Ovary (tissue), 9 donors: ENCODE data around the gene KRT2. TPM values are rescaled to one million over a fixed set of nuclear protein-coding genes. Genes with fewer than 3 reads are reported as not detected.

ENCODE experiments used
- DNase-seq, 5 donors: peaks; one replicate each; pipeline ENCODE4 v3.0.0-alpha.2; 2019 to 2020
- H3K27ac ChIP-seq, 2 donors: fragments of 200-600 bp; one replicate each; pipeline versions ENCODE4 v1.5.1 to v1.8.0; 2019 to 2022
- H3K27me3 ChIP-seq: fragments of 200-600 bp; one replicate; pipeline ENCODE4 v1.8.0; 2022
- H3K36me3 ChIP-seq: fragments of 200-600 bp; sonication (generic); one replicate; pipeline ENCODE4 v1.5.1; 2019
- H3K4me1 ChIP-seq: one replicate; pipeline ENCODE4 v1.8.1; 2013; ENCODE audit warnings: mild to moderate bottlenecking, moderate library complexity; ENCODE audit not compliant: insufficient read depth
- H3K4me3 ChIP-seq: fragments of 200-600 bp; sonication (generic); one replicate; pipeline ENCODE4 v1.5.1; 2017
- H3K9me3 ChIP-seq, 2 donors: fragments of 200-600 bp in 1 of 2; sonication (generic) in 1 of 2; one replicate each; pipeline versions ENCODE4 v1.5.1 to v1.8.1; 2013 to 2019; ENCODE audit warnings: mild to moderate bottlenecking in 1 of 2, moderate library complexity in 1 of 2
- EP300 ChIP-seq: sonication (generic); formaldehyde crosslinking; IDR thresholded peaks from one replicate; pipeline ENCODE4 v1.6.1; 2017; ENCODE audit warnings: antibody characterized with exemption
- POLR2A ChIP-seq: fragments of 450-650 bp; IDR thresholded peaks from one replicate; pipeline ENCODE4 v1.6.1; 2017; ENCODE audit warnings: antibody characterized with exemption, mild to moderate bottlenecking, moderate library complexity
- WGBS, 3 donors: extraction: QIAGEN DNeasy Blood & Tissue Kit in 1 of 3; methylation state at CpG; one replicate each; pipeline versions ENCODE4 v1.1.5 to v1.1.7; 2013 to 2017; 5-methylcytosine and 5-hydroxymethylcytosine counted together
- intact Hi-C, 4 donors: fragments of 100-400 bp; cut with DNase I; formaldehyde crosslinking; loops; one replicate each; pipeline versions ENCODE4 v1.11.0 to v1.15.1; 2022 to 2023
- polyA plus RNA-seq, 2 donors: library from polyadenylated mRNA; stranded (reverse); fragments of 200-250 nt in 1 of 2; fragments of 350-450 nt in 1 of 2; fragmentation: Illumina TruSeq in 1 of 2; extraction: RNeasy Lipid Tissue Mini Kit (QIAGEN cat#74804) in 1 of 2; gene quantifications; one replicate each; pipeline ENCODE4 v1.2.3, GENCODE V29; 2013 to 2014
- total RNA-seq, 7 donors: library from RNA; depleted of rRNA in 2 of 7; stranded (reverse); fragments of >200 nt in 2 of 7; fragmentation: NEBNext Ultra II Directional in 3 of 7; extraction: Animal tissue kit (Norgen Biotek cat#: 25700) in 3 of 7; gene quantifications; one replicate each; pipeline versions ENCODE4 v1.1.0 to v1.2.4, GENCODE V29; 2016 to 2023
- TF ChIP-seq, protein P1 (sequence below), 3 donors: fragments of 450-650 bp in 2 of 3; fragments of 200-600 bp in 1 of 3; IDR thresholded peaks; one replicate each; pipeline versions ENCODE4 v1.5.1 to v1.8.0; 2016 to 2022; ENCODE audit warnings: antibody characterized with exemption in 3 of 3, mild to moderate bottlenecking in 1 of 3
- donor health status: DM: no; HTN: no; CAD: no; lungs with moderate emphysema.
- donor health status: DM: no; HTN: no; CAD: no.
- donor health status: Bipolar disorder and iron deficiency.
- donor health status: DM: yes; HTN: yes; CAD: no.
- donor health status: DM: no; HTN: no; CAD: no.
- donor health status: DM: yes; HTN: yes; CAD: no.

The KRT2 gene
- total and polyA plus RNA-seq, 9 donors: not detected

DNA sequence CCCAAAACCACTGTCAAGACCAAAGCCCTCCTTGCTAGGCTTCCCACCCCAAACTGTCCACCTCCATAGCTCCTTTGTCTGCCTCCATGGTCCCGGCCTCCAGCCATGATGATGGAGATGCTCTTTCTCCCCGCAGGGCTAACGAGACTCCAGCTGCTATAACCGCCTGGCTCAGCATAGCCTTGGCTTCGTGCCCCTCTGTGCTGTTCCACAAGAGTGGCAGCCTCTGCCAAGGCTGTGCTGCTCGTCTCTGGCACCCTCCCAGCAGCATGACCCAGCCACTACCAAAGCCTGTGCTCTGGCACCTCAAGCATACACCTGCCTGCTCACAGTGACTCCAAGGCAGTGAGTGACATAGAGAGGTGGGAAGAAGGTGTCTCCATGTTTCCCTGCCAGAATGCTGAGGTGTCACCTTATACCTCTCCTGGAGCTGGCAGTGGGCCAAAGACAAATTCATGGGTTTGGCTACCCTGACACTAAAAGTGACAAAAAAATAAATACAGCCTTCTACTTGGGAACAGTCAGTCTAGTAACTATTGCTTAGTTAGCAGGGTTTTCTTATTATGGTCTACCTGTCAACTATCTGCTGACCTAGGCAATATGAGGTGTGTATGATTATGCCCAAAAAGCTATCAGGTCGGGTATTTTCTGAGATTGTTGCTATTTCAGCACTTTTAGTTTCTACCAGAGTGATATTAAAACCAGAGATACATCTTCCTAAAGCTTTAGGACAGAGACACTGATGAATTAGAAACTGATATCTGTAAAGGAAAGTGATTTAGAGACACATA, 17.6 kb downstream of the KRT2 start:
- Histone ChIP-seq H3K4me1 (no peaks in the 10 kb centered on the region), H3K27me3 (no peaks in the 10 kb centered on the region), H3K36me3 (no peaks in the 10 kb centered on the region), H3K27ac (no peak overlapping the region), H3K4me3 (no peak overlapping the region), H3K9me3 (no peaks in the 10 kb centered on the region)
- WGBS, 3 donors: 39 to 60% (median 52%) methylated on average over 7 of the region's 7 CpGs
- DNase-seq: no peak
- no peak for TF ChIP-seq EP300
- TF ChIP-seq, protein P1, sequence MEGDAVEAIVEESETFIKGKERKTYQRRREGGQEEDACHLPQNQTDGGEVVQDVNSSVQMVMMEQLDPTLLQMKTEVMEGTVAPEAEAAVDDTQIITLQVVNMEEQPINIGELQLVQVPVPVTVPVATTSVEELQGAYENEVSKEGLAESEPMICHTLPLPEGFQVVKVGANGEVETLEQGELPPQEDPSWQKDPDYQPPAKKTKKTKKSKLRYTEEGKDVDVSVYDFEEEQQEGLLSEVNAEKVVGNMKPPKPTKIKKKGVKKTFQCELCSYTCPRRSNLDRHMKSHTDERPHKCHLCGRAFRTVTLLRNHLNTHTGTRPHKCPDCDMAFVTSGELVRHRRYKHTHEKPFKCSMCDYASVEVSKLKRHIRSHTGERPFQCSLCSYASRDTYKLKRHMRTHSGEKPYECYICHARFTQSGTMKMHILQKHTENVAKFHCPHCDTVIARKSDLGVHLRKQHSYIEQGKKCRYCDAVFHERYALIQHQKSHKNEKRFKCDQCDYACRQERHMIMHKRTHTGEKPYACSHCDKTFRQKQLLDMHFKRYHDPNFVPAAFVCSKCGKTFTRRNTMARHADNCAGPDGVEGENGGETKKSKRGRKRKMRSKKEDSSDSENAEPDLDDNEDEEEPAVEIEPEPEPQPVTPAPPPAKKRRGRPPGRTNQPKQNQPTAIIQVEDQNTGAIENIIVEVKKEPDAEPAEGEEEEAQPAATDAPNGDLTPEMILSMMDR (IDR thresholded peaks at IDR 0.05): no peak
- no peak for TF ChIP-seq POLR2A
- intact Hi-C loops: no loop called here

DNA sequence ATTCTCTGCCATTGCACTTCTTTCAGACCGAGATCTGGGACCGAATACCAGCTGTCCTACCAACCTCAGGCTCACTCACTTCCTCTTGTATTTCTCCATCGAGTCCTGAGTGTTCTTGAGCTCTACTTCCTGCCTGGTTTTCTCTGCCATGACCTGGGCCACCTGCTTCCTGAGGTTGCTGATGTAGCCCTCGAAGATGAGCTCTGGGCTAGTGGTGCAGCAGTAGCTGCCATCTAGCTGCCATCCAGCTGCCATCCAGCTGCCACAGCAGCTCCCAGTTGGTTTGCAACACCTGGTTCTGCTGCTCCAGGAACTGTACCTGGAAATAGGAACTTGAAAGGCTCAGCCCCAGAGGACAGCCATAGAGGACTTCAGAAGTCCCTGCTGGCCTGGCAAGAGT, 18.6 kb downstream of the KRT2 start:
- 50 to 72% (median 59%) methylated on average over 4 of the region's 4 CpGs for WGBS, 3 donors
- no peak for DNase-seq
- no peaks in the 10 kb centered on the region for H3K9me3 ChIP-seq
- intact Hi-C loops: no loop called here
- H3K4me1 ChIP-seq: no peaks in the 10 kb centered on the region
- no peak overlapping the region for H3K27ac ChIP-seq
- no peaks in the 10 kb centered on the region for H3K36me3 ChIP-seq
- TF ChIP-seq, protein P1 (IDR thresholded peaks at IDR 0.05): no peak
- TF ChIP-seq EP300: no peak
- no peak for TF ChIP-seq POLR2A
- H3K27me3 ChIP-seq: no peaks in the 10 kb centered on the region
- no peak overlapping the region for H3K4me3 ChIP-seq

DNA sequence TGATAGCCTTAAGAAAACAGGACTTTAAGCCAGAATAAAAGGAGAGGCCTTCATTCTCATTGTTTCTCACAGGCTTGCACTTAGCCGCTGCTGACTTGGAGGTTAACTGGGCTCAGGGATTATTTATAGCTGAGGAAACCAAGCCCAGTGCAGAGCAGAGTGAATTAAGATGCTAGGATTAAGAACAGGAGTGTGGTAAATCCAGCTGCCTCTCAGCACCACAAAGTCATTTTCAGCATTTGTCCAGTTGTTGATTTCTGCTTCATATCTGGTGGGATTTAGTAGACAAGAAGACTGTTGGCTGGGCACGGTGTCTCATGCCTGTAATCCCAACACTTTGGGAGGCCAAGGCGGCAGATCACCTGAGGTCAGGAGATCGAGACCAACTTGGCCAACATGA, 19.4 kb downstream of the KRT2 start:
- intact Hi-C loops: no loop called here
- Histone ChIP-seq H3K36me3 (no peaks in the 10 kb centered on the region), H3K9me3 (no peaks in the 10 kb centered on the region), H3K4me3 (no peak overlapping the region), H3K4me1 (no peaks in the 10 kb centered on the region), H3K27me3 (no peaks in the 10 kb centered on the region), H3K27ac (no peak overlapping the region)
- no peak for DNase-seq
- 65 to 79% (median 69%) methylated on average over 4 of the region's 4 CpGs for WGBS, 3 donors
- TF ChIP-seq EP300 (no peak), POLR2A (no peak)
- TF ChIP-seq, protein P1 (IDR thresholded peaks at IDR 0.05): no peak

DNA sequence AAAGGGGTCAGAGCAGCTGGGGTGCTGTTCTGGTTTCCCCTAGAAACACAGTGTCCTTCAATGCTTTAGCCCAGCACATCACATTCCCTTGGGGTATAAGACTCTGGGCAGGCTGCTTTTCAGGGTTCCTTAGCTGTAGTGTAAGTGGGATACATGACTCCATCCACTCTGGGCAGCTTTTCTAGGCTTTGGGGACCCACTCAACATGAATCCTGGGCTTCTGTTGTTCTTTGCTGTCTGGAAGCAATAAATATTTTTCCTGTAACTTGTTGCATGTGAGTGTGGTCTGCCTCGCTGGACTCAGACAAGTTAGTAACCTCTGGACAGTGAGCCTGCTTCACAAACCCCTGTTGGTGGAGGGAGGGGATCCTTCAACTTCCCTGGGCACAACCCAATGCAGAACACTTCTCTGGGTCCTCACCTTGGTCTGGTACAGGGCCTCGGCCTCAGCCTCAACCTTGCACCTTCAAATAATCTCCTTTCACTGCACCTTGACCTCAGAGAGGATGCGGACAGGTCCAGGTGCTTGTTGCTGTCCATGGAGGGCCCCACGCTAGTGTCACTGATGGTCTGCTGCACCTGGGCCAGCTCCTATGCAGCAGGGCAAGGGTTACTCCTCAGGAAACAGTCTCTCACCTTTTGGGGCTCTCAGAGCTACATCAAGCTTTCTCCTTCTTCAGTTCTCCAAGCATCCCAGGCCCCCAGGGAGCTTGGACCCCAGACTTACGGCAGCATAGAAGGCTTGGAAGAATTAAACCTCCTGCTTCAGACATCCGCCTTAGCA, 20.1 kb downstream of the KRT2 start:
- Histone ChIP-seq H3K4me3 (no peak overlapping the region), H3K27ac (no peak overlapping the region), H3K9me3 (no peaks in the 10 kb centered on the region), H3K36me3 (no peaks in the 10 kb centered on the region), H3K27me3 (no peaks in the 10 kb centered on the region), H3K4me1 (no peaks in the 10 kb centered on the region)
- TF ChIP-seq, protein P1 (IDR thresholded peaks at IDR 0.05): no peak
- TF ChIP-seq POLR2A (no peak), EP300 (no peak)
- DNase-seq: no peak
- intact Hi-C loops: no loop called here
- 64 to 76% (median 75%) methylated on average over 6 of the region's 6 CpGs for WGBS, 3 donors
